Caco-2 (cell line): ENCODE data around the gene ANAPC2. TPM values are rescaled to one million over a fixed set of nuclear protein-coding genes. Genes with fewer than 3 reads are reported as not detected.

ENCODE experiments used
- BruUV-seq: library from RNA; stranded (reverse); fragments of 400-500 nt; replicated peaks from 2 replicates; lab custom pipeline; 2021; lab: Mats Ljungman, UMichigan
- CTCF ChIA-PET: fragments of 300-600 bp; sonication (Branson Sonifier 250); formaldehyde crosslinking; loops from one replicate; lab custom pipeline; 2022; ENCODE audit warnings: antibody characterized with exemption; lab: Charles Lee
- POLR2A ChIA-PET: fragments of 300-600 bp; sonication (Branson Sonifier 250); formaldehyde crosslinking; loops from one replicate; lab custom pipeline; 2022; ENCODE audit warnings: antibody characterized with exemption; lab: Charles Lee
- DNase-seq, 2 experiments: peaks; one replicate each; pipeline versions ENCODE4 v3.0.0 to v3.0.0-alpha.2; 2020 to 2022
- H3K27me3 ChIP-seq: replicated peaks from 2 replicates; pipeline ENCODE4 v1.6.0; 2011; ENCODE audit warnings: low read length; ENCODE audit not compliant: control insufficient read depth, insufficient read depth
- H3K36me3 ChIP-seq: 2 replicates; pipeline ENCODE4 v1.5.1; 2011; ENCODE audit warnings: low read length; ENCODE audit not compliant: control insufficient read depth, insufficient read depth
- H3K4me1 ChIP-seq: fragments of 250-450 bp; sonication (Bioruptor Pico); 2 replicates; pipeline ENCODE4 v1.5.1; 2020; ENCODE audit warnings: mild to moderate bottlenecking
- H3K4me3 ChIP-seq: 2 replicates; pipeline ENCODE4 v1.5.1; 2011; ENCODE audit warnings: low read depth, mild to moderate bottlenecking, control low read depth, low read length
- H3K9me3 ChIP-seq: fragments of 250-450 bp; sonication (Bioruptor Pico); 2 replicates; pipeline ENCODE4 v1.5.1; 2020; ENCODE audit warnings: mild to moderate bottlenecking, moderate library complexity
- H3K27ac Mint-ChIP-seq: one replicate; pipeline ENCODE4 v1.8.0; 2022; ENCODE audit warnings: mixed read lengths; ENCODE audit not compliant: unreplicated experiment
- H3K27me3 Mint-ChIP-seq: one replicate; pipeline ENCODE4 v1.8.0; 2022; ENCODE audit warnings: mixed read lengths; ENCODE audit not compliant: insufficient read depth, unreplicated experiment
- H3K36me3 Mint-ChIP-seq: one replicate; pipeline ENCODE4 v1.8.0; 2022; ENCODE audit warnings: mild to moderate bottlenecking, mixed read lengths; ENCODE audit not compliant: insufficient read depth, unreplicated experiment
- H3K4me1 Mint-ChIP-seq: one replicate; pipeline ENCODE4 v1.8.0; 2022; ENCODE audit warnings: low read depth, mixed read lengths; ENCODE audit not compliant: unreplicated experiment
- H3K4me3 Mint-ChIP-seq: one replicate; pipeline ENCODE4 v1.8.0; 2022; ENCODE audit warnings: mild to moderate bottlenecking, moderate library complexity, mixed read lengths; ENCODE audit not compliant: unreplicated experiment
- H3K9me3 Mint-ChIP-seq: one replicate; pipeline ENCODE4 v1.8.0; 2022; ENCODE audit warnings: mixed read lengths; ENCODE audit not compliant: unreplicated experiment
- CTCF ChIP-seq, 2 experiments: fragments of 200-600 bp in 1 of 2; IDR thresholded peaks; 1 replicate in 1 of 2; 2 replicates in 1 of 2; pipeline versions ENCODE4 v1.5.1 to v1.8.0; 2011 to 2022; ENCODE audit warnings: antibody characterized with exemption in 1 of 2, control low read depth in 1 of 2, inconsistent platforms in 1 of 2, low read depth in 1 of 2, low read length in 1 of 2, mild to moderate bottlenecking in 1 of 2, moderate library complexity in 1 of 2; ENCODE audit not compliant: insufficient read depth in 1 of 2, severe bottlenecking in 1 of 2, unreplicated experiment in 1 of 2
- intact Hi-C: fragments of 100-400 bp; cut with micrococcal nuclease; formaldehyde crosslinking; loops from one replicate; pipeline ENCODE4 v1.10.0; 2022; ENCODE audit not compliant: unreplicated experiment
- total RNA-seq: library from RNA; stranded (reverse); gene quantifications from 2 replicates; pipeline ENCODE4 v1.2.3, GENCODE V29; 2022

The ANAPC2 gene
- total RNA-seq, 1 experiment from 2014 or later: 67.5 TPM

GRCh38 chr9:137160716-137161557, 27.4 kb downstream of the ANAPC2 start:
- intact Hi-C loops: no loop called here
- no peaks in the 10 kb centered on the region for H3K36me3 Mint-ChIP-seq
- no TSS peak for BruUV-seq
- no peaks in the 10 kb centered on the region for H3K9me3 Mint-ChIP-seq
- no peaks in the 10 kb centered on the region for H3K4me1 Mint-ChIP-seq
- Histone ChIP-seq H3K27me3 (no peaks in the 10 kb centered on the region; the same call in none of the 2 replicates), H3K36me3 (no peaks in the 10 kb centered on the region), H3K9me3 (no peaks in the 10 kb centered on the region), H3K4me3 (no peak overlapping the region), H3K4me1 (no peaks in the 10 kb centered on the region)
- ChIA-PET POLR2A (no interaction called here), CTCF (no interaction called here)
- DNase-seq: no peak
- H3K4me3 Mint-ChIP-seq: peak overlapping the region; percentile 31
- H3K27me3 Mint-ChIP-seq: peaks cover 12% of the 10 kb centered on the region
- TF ChIP-seq CTCF (IDR thresholded peaks at IDR 0.05; ENCODE audit: insufficient read depth in 1 of 2, low read depth in 1 of 2, low read length in 1 of 2, severe bottlenecking in 1 of 2, unreplicated experiment in 1 of 2): no peak
- no peak overlapping the region for H3K27ac Mint-ChIP-seq

- no peaks in the 10 kb centered on the region for H3K9me3 ChIP-seq
- Mint-ChIP-seq H3K4me1 (no peaks in the 10 kb centered on the region), H3K9me3 (no peaks in the 10 kb centered on the region), H3K27ac (no peak overlapping the region), H3K36me3 (no peaks in the 10 kb centered on the region), H3K4me3 (no peak overlapping the region), H3K27me3 (peaks cover 12% of the 10 kb centered on the region)
- H3K4me3 ChIP-seq: no peak overlapping the region
- H3K36me3 ChIP-seq: no peaks in the 10 kb centered on the region
- intact Hi-C loops: no loop called here
- no peak for DNase-seq
- no peaks in the 10 kb centered on the region for H3K4me1 ChIP-seq
- ChIA-PET POLR2A (no interaction called here), CTCF (no interaction called here)
- no TSS peak for BruUV-seq
- no peak for TF ChIP-seq CTCF (IDR thresholded peaks at IDR 0.05; ENCODE audit: insufficient read depth in 1 of 2, low read depth in 1 of 2, low read length in 1 of 2, severe bottlenecking in 1 of 2, unreplicated experiment in 1 of 2)
- no peaks in the 10 kb centered on the region; the same call in none of the 2 replicates for H3K27me3 ChIP-seq
Observed at GRCh38 chr9:137160054-137160425, 28.3 kb downstream of the ANAPC2 start.

- POLR2A ChIA-PET: no interaction called here
- Mint-ChIP-seq H3K4me3 (no peak overlapping the region), H3K27ac (no peak overlapping the region), H3K27me3 (peaks cover 12% of the 10 kb centered on the region), H3K36me3 (no peaks in the 10 kb centered on the region), H3K9me3 (no peaks in the 10 kb centered on the region), H3K4me1 (no peaks in the 10 kb centered on the region)
- TF ChIP-seq CTCF (IDR thresholded peaks at IDR 0.05; ENCODE audit: insufficient read depth in 1 of 2, low read depth in 1 of 2, low read length in 1 of 2, severe bottlenecking in 1 of 2, unreplicated experiment in 1 of 2): no peak
- CTCF ChIA-PET: no interaction called here
- Histone ChIP-seq H3K4me1 (no peaks in the 10 kb centered on the region), H3K4me3 (no peak overlapping the region), H3K27me3 (no peaks in the 10 kb centered on the region; the same call in none of the 2 replicates), H3K9me3 (no peaks in the 10 kb centered on the region), H3K36me3 (no peaks in the 10 kb centered on the region)
- intact Hi-C loops: no loop called here
- no peak for DNase-seq
- no TSS peak for BruUV-seq
Observed at GRCh38 chr9:137159105-137160053, 29.0 kb downstream of the ANAPC2 start.
